HG02870 (cell line): ENCODE measurements around the gene CFAP45.

ENCODE experiments used
- ATAC-seq: cut with Tn5 transposase; IDR thresholded peaks from one replicate; pipeline ENCODE4 v1.9.1; 2021; ENCODE audit warnings: mild to moderate bottlenecking, moderate library complexity; ENCODE audit not compliant: unreplicated experiment

Gene CFAP45

GRCh38 chr1:159829273-159829634 lies 70.7 kb downstream of the CFAP45 start:
- peak; percentile 74 for ATAC-seq

- no peak for ATAC-seq
Observed at GRCh38 chr1:159828581-159829272, 71.2 kb downstream of the CFAP45 start.

- no peak for ATAC-seq
Observed at GRCh38 chr1:159828176-159828575, 71.8 kb downstream of the CFAP45 start.

- no peak for ATAC-seq
Observed at GRCh38 chr1:159827549-159827948, 72.4 kb downstream of the CFAP45 start.

GRCh38 chr1:159827102-159827490 lies 72.9 kb downstream of the CFAP45 start:
- ATAC-seq = no peak

GRCh38 chr1:159826441-159827101 lies 73.4 kb downstream of the CFAP45 start, which contains the start of gene SLAMF8:
TSS of gene SLAMF8 (plus strand) at chr1:159826873. CDS start at chr1:159826899, 26 bp downstream.
- ATAC-seq = no peak

GRCh38 chr1:159825564-159825963 lies 74.4 kb downstream of the CFAP45 start:
- ATAC-seq = no peak

- no peak for ATAC-seq
Observed at GRCh38 chr1:159823406-159823805, 76.6 kb downstream of the CFAP45 start.
